ENCODE measurements around the gene GOLGA6B. TPM values are rescaled to one million over a fixed set of nuclear protein-coding genes. Genes with fewer than 3 reads are reported as not detected.
"Not testable (repeated sequence)": the region's sequence is repeated elsewhere in the genome, so short reads cannot be mapped to it uniquely, and the experiment has no call there.

GOLGA6B gene
- total RNA-seq, 1 donor from 2014 or later = not detected

GRCh38 chr15:72616491-72617210 is 37.8 kb upstream of the GOLGA6B start:
- DNase-seq (ENCODE audit: low read depth) = no peak
- H3K27me3 ChIP-seq (ENCODE audit: control insufficient read depth, insufficient read depth, low read length) = no peaks in the 10 kb centered on the region
- no peaks in the 10 kb centered on the region for H3K36me3 ChIP-seq (ENCODE audit: control insufficient read depth, insufficient read depth, low read length)
- no peak for TF ChIP-seq CTCF (IDR thresholded peaks at IDR 0.05; ENCODE audit: insufficient read depth, low read length, poor library complexity, severe bottlenecking)
- H3K4me3 ChIP-seq (ENCODE audit: low read depth, low read length) = no peak overlapping the region

- DNase-seq (ENCODE audit: low read depth); H3K27me3 ChIP-seq (ENCODE audit: control insufficient read depth, insufficient read depth, low read length); H3K36me3 ChIP-seq (ENCODE audit: control insufficient read depth, insufficient read depth, low read length); H3K4me3 ChIP-seq (ENCODE audit: low read depth, low read length): not testable (repeated sequence)
Observed at GRCh38 chr15:72623854-72624253, 30.6 kb upstream of the GOLGA6B start.

GRCh38 chr15:72626153-72626552 is 28.3 kb upstream of the GOLGA6B start:
- H3K4me3 ChIP-seq (ENCODE audit: low read depth, low read length); H3K36me3 ChIP-seq (ENCODE audit: control insufficient read depth, insufficient read depth, low read length); DNase-seq (ENCODE audit: low read depth); H3K27me3 ChIP-seq (ENCODE audit: control insufficient read depth, insufficient read depth, low read length): not testable (repeated sequence)

GRCh38 chr15:72628249-72629067 is 26.0 kb upstream of the GOLGA6B start:
- H3K36me3 ChIP-seq (ENCODE audit: control insufficient read depth, insufficient read depth, low read length); H3K4me3 ChIP-seq (ENCODE audit: low read depth, low read length); H3K27me3 ChIP-seq (ENCODE audit: control insufficient read depth, insufficient read depth, low read length); DNase-seq (ENCODE audit: low read depth): not testable (repeated sequence)
- peak; percentile 26 for TF ChIP-seq CTCF (IDR thresholded peaks at IDR 0.05; ENCODE audit: insufficient read depth, low read length, poor library complexity, severe bottlenecking)

GRCh38 chr15:72629068-72629570 is 25.4 kb upstream of the GOLGA6B start:
- not testable (repeated sequence) for H3K27me3 ChIP-seq (ENCODE audit: control insufficient read depth, insufficient read depth, low read length); H3K4me3 ChIP-seq (ENCODE audit: low read depth, low read length); H3K36me3 ChIP-seq (ENCODE audit: control insufficient read depth, insufficient read depth, low read length); DNase-seq (ENCODE audit: low read depth)

GRCh38 chr15:72636519-72637282 is 17.8 kb upstream of the GOLGA6B start:
- peak; percentile 34 for DNase-seq (ENCODE audit: low read depth)
- not testable (repeated sequence) for H3K36me3 ChIP-seq (ENCODE audit: control insufficient read depth, insufficient read depth, low read length); H3K27me3 ChIP-seq (ENCODE audit: control insufficient read depth, insufficient read depth, low read length)
- H3K4me3 ChIP-seq (ENCODE audit: low read depth, low read length) = peak overlapping the region; percentile 25

GRCh38 chr15:72639759-72640483 is 14.6 kb upstream of the GOLGA6B start:
- not testable (repeated sequence) for H3K4me3 ChIP-seq (ENCODE audit: low read depth, low read length); DNase-seq (ENCODE audit: low read depth); H3K36me3 ChIP-seq (ENCODE audit: control insufficient read depth, insufficient read depth, low read length); H3K27me3 ChIP-seq (ENCODE audit: control insufficient read depth, insufficient read depth, low read length)

- not testable (repeated sequence) for DNase-seq (ENCODE audit: low read depth); H3K27me3 ChIP-seq (ENCODE audit: control insufficient read depth, insufficient read depth, low read length); H3K4me3 ChIP-seq (ENCODE audit: low read depth, low read length); H3K36me3 ChIP-seq (ENCODE audit: control insufficient read depth, insufficient read depth, low read length)
Observed at GRCh38 chr15:72642271-72642670, 12.2 kb upstream of the GOLGA6B start.

GRCh38 chr15:72648631-72649253 is 5.8 kb upstream of the GOLGA6B start:
- H3K27me3 ChIP-seq (ENCODE audit: control insufficient read depth, insufficient read depth, low read length); DNase-seq (ENCODE audit: low read depth); H3K4me3 ChIP-seq (ENCODE audit: low read depth, low read length); H3K36me3 ChIP-seq (ENCODE audit: control insufficient read depth, insufficient read depth, low read length): not testable (repeated sequence)

- H3K4me3 ChIP-seq (ENCODE audit: low read depth, low read length); H3K27me3 ChIP-seq (ENCODE audit: control insufficient read depth, insufficient read depth, low read length); H3K36me3 ChIP-seq (ENCODE audit: control insufficient read depth, insufficient read depth, low read length); DNase-seq (ENCODE audit: low read depth): not testable (repeated sequence)
Observed at GRCh38 chr15:72656014-72656413, 1.5 kb downstream of the GOLGA6B start.

- not testable (repeated sequence) for DNase-seq (ENCODE audit: low read depth); H3K36me3 ChIP-seq (ENCODE audit: control insufficient read depth, insufficient read depth, low read length); H3K4me3 ChIP-seq (ENCODE audit: low read depth, low read length); H3K27me3 ChIP-seq (ENCODE audit: control insufficient read depth, insufficient read depth, low read length)
Observed at GRCh38 chr15:72661081-72661480, 6.6 kb downstream of the GOLGA6B start.

All from kidney epithelial cell (primary cell).